GM19452 (cell line): Measurements from ENCODE around the gene UBA5.
"Not testable (repeated sequence)": the region's sequence is repeated elsewhere in the genome, so short reads cannot be mapped to it uniquely, and the experiment has no call there.

Experiments used
- ATAC-seq: cut with Tn5 transposase; IDR thresholded peaks from one replicate; pipeline ENCODE4 v1.9.1; 2021; ENCODE audit not compliant: unreplicated experiment

Gene UBA5

DNA sequence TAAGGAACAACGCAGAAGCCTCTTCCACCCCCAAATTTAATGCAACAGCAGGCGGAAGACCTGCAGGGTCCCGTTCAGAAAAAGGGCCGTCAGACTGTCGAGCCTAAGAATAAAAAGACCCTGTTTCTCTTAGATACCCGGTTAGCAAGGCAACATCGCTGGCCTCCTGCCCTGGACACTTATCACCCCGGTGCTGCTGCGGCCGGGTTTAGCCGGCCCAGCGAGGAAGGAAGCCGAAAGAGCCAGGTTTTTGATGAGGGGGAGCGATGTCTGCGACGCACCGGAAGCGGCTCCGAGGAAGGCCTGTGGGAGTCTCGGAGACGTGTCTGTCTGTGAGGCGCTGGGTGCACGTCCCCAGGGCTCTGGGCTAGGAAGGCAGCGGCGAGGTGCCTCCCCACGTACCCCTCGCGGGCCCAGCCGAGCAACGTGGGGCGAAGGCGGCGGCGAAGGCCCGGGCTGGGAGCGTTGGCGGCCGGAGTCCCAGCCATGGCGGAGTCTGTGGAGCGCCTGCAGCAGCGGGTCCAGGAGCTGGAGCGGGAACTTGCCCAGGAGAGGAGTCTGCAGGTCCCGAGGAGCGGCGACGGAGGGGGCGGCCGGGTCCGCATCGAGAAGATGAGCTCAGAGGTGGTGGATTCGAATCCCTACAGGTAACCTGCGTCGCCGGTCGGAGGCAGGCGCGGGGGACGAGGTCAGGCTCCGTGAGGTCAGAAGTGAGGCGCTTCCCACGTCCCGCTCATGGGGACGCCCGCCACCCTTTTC, at the start of gene UBA5:
TSS of gene UBA5 (plus strand) at position 278 of the 759 bp plus-strand sequence. CDS start at position 487, 209 bp downstream.
- ATAC-seq = peak; percentile 68

DNA sequence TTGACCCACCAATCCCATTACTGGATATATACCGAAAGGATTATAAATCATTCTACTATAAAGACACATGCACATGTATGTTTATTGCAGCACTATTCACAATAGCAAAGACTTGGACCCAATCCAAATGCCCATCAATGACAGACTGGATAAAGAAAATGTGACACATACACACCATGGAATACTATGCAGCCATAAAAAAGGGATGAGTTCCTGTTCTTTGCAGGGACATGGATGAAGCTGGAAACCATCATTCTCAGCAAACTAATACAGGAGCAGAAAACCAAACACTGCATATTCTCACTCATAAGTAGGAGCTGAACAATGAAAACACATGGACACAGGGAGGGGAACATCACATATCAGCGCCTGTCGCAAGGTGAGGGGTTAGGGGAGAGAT, 44.8 kb upstream of the UBA5 start:
- not testable (repeated sequence) for ATAC-seq

GRCh38 chr3:132615881-132616280, 44.2 kb upstream of the UBA5 start:
- ATAC-seq = no peak

GRCh38 chr3:132616780-132617179, 43.3 kb upstream of the UBA5 start:
- no peak for ATAC-seq

DNA sequence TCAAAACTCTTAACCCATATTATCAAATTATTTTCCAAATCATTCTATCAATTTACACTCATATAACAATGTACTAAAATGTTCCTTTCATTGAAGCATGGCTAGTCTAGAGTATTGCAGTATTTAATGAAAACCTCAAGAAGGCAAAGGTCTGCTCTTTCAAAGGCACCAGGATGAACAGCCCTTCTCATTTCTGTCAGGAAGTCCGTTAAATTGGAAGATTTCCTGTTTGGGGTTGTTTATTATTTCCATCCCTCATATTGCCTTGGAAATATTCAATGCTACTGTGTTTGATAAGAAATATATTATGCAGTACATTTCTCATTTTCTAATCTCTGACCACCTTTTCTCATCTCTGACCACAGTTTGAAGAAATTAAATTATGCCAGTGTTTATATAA, 38.0 kb upstream of the UBA5 start:
- ATAC-seq = no peak

DNA sequence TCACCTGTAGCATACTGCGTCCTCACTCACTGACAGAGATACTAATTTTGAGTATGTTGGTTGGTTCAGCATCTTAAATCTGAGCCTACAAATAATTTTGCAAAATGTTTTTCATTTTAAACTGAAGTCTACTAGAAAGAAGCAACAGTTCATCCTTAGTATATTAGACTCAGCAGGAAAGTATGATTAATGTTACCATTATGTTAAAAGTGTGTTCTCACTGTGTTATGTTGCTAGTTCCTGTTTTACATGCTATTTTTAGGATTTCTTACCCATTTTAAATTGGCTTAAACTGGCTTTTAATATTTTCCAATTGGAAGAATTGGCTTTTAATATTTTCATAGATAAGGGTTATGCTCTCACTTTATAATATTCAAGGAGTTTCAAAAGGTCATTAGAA, 37.4 kb upstream of the UBA5 start:
- no peak for ATAC-seq

DNA sequence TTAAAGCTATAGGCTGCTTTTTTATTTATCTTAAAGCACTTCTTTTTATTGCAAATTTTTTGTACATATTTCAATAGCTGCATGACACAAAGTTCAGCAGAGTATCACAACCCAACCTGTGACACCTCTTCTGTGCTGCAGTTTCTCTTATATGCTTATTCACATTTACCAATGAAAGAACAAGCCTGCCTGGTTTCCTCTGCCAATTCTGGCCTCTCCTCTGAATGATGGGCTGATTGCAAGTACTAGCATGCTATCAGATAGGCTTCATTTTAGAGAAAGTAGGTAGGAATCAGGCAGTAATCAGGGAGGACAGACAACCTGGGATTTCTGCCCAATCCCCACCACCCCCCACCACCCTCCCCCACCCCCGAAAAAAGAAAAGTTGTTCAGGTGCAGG, 36.5 kb upstream of the UBA5 start:
- no peak for ATAC-seq

DNA sequence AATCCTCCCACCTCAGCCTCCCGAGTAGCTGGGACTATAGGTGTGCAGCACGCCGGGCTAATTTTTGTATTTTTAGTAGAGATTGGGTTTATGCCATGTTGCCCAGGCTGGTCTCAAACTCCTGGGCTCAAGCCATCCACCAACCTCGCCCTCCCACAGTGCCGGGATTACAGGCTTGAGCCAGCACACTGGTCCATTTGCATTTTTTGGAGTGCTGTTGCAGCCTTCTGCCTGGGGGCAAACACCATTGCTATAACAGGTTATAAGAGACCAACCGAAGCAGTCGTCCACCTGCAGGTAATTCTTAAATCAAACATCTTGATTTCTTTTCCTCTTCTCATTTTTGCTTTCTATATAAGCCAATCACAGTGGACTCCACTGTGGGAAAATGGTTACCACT, 35.3 kb upstream of the UBA5 start:
- ATAC-seq = no peak

- ATAC-seq = no peak
Measured at GRCh38 chr3:132625613-132626012, 34.5 kb upstream of the UBA5 start.

DNA sequence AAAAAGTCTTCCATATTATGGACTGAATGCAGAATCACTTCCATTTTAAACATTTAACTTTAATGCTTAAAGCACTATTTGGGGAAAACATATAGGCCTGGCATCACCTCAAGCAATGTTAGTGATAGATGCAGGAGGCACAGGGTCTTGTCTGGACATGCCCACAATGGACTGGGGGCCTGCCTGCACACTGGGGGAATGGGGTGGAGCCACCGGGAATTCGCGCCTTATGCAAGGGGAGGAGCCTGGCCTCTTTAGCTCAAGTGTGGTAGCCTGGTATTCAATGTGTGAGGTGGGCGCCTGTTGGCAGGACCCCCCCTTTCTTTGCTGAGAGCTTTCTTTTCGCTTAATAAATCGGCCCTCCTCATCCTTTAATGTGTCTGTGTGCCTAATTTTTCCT, 33.2 kb upstream of the UBA5 start:
- no peak for ATAC-seq

DNA sequence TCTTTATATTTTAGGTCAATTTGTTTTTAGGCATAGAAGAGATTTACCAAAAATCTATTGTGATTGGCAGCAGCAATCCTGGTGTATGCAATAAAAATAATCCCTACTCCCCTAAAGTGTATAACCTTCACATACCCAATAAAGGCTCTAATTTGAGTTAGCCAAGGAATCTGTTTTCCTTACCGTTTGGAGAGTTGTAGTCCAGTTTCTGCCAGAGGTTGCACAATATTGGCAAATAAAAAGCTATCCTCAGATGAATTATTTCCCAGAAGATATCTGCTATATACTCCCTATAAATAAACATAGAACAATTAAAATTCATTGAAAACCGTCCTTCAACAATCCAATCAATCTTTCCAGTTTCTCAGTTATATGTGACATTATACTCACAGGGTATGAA, 32.0 kb upstream of the UBA5 start:
- ATAC-seq = no peak

- ATAC-seq = no peak
Measured at GRCh38 chr3:132629928-132630327, 30.2 kb upstream of the UBA5 start.

DNA sequence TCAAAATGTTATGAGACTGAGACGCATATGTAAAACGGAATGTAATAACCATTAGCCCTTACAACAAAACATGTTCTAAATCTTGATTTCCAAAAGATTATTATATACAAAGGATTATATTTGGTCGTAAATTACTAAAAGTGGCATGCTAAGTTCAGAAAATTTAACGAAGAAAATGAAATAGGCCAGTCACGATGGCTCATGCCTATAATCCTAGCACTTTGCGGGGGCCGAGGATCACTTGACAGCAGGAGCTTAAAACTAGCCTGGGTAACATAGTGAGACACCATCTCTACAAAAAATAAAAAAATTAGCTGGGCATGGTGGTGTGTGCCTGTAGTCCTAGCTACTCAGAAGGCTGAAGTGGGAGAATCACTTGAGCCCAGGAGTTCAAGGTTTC, 29.5 kb upstream of the UBA5 start:
- no peak for ATAC-seq

DNA sequence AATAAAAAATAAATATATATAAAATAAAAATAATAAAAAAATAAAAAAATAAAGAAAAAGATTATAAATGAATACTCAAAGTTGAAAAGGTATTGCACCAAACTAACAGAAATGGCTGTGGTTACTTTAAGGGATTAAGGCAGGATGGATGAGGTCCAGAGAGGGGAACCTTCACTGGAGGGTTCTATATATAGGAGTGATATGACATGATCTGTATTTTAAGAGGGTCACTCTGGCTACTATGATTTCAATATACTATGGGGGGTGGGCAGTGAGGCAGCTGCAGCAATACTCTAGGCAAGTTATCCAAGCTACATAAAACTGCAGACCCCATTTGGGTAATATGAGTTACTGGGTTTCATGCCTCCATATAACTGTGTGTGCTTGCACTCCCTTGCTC, 25.1 kb upstream of the UBA5 start:
- ATAC-seq = no peak

DNA sequence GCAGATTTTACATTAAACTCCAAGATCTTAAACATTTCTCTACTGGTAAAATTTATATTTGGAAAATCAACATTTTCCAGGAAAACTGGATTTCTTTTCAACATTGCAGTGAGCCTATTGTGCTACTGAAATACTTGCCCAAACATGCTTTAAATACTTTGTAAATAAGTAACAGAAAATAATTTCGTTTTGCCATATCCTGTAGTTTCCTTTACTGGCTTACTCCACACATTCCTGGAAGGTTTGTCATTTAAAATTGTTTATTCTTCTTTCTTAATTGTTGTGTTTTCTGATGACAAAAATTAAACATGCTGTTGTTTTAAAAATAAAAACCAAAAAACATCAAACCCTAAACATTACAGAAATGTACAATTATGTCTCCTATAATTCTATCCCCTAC, 22.5 kb upstream of the UBA5 start:
- ATAC-seq = no peak

GRCh38 chr3:132638706-132639105, 21.4 kb upstream of the UBA5 start:
- no peak for ATAC-seq

- not testable (repeated sequence) for ATAC-seq
Measured at GRCh38 chr3:132641427-132641826, 18.7 kb upstream of the UBA5 start.

DNA sequence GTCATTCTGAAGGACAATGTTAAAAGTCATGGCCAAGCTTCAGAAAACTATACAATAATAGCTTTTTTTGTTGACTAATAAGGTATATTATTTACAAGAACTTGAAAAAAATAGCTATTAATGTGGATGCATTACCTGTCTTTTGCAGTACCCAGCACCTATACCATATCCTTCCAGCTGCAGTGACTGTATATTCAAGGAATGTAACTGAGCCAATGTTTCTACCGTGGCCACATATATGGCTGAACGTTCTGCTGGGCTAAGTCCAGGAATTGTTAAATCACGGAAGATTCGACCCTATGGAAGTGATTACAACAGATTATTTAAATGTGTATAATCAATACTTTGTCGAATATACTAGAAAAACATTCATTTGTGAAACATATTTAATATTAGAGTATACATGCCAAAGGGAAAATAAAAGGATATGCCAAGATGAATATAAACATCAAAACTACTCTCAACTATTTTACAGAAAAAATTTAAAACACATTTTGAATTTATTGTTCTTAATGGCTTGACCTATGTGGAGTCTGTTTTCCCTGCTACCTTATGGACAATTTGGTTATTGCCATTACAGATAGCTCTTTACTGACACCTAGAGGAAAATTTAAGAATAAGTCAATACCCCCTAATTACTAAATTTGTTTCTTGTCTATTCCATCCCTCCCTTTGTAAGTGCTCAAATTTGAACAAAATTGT, 18.1 kb upstream of the UBA5 start:
- ATAC-seq = no peak

GRCh38 chr3:132642539-132642847, 17.6 kb upstream of the UBA5 start:
- ATAC-seq = no peak

- ATAC-seq = no peak
Measured at GRCh38 chr3:132643366-132643765, 16.8 kb upstream of the UBA5 start.

DNA sequence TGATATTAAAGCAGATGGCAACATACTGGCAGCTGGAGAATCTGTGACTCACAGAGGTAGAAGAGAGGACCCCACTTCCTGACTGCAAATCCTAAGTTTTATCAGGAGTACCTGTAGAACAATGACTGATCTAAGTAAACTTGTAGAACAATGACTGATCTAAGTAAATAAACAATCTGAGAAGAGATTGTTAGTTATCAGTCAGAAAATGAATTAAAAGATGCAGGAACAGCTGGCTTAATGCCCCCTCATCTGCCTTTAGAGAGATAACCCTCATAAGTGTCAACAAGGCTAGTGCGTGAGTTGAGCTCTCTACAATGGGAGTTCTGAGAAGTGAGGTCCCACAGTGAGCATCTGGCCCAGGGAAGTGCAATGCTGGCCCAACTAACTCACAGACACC, 15.1 kb upstream of the UBA5 start:
- ATAC-seq = no peak

- no peak for ATAC-seq
Measured at GRCh38 chr3:132650153-132650552, 10.0 kb upstream of the UBA5 start.
